Stimulated activated CD4-positive, alpha-beta T cell treated with anti-CD3 and anti-CD28 coated beads, Interleukin-2, amount 100 ng/mL, for 4 hours (primary cell): ENCODE data around the gene TBC1D3K.
"Not testable (repeated sequence)": the region's sequence is repeated elsewhere in the genome, so short reads cannot be mapped to it uniquely, and the experiment has no call there.

ENCODE experiments used
- DNase-seq: peaks from one replicate; pipeline ENCODE4 v3.0.0-alpha.2; 2020; ENCODE audit warnings: low read depth

The TBC1D3K gene

DNA sequence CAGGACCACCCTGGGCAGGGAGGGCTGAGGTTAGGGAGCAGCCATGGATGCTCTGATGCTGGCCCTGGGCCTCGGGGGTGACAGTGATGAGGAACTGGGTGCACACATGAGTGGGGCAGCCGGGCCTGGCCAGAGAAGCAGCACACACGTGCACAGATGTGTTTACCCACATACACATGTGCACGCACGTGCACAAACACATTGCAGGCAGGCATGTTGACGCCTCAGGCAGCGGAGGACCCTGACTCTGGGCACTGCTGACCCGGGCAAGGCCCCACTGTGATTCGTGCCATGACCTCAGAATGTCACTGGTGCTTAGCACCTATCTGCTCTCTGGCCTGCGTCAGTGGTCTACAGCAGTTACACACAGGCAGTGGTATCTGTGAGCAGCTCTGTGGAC, at the start of gene TBC1D3K:
Gene TBC1D3K, plus strand, starts transcription at position 301 of the 400 bp plus-strand sequence. CDS start 1,585 bp downstream, outside the sequence.
- DNase-seq: not testable (repeated sequence)

DNA sequence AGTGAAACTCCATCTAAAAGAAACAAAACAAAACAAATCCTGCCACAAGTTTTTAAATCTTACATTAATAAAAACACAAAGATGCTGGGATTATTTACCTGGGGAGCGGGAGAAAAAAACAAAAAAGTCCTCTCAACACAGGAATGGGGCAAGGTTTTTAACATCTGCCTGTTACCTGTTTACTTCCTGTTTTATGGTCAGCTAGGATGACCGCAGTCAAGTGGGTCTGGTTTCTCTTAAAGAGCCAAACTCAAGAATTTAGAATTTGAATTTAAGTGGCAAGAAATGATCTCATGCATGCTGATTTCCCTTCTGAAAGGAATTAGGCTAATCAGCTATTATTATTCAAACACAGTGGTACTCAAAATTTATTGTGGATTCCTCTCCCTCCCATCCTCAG, 39.7 kb upstream of the TBC1D3K start:
- no peak for DNase-seq

DNA sequence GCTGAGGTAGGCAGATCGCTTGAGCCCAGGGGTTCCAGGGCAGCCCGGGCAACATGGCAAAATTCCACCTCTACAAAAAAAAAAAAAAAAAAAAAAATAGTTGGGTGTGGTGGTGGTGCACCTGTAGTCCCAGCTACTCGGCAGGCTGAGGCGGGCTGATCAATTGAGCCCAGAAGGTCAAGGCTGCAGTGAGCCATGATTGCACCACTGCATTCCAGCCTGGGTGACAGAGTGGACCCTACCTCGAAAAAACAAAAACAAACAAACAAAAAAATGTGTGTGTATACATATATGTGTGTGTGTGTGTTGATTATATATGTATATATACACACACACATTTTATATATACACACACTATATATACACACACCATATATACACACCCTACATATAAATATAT, 39.1 kb upstream of the TBC1D3K start:
- DNase-seq: no peak

DNA sequence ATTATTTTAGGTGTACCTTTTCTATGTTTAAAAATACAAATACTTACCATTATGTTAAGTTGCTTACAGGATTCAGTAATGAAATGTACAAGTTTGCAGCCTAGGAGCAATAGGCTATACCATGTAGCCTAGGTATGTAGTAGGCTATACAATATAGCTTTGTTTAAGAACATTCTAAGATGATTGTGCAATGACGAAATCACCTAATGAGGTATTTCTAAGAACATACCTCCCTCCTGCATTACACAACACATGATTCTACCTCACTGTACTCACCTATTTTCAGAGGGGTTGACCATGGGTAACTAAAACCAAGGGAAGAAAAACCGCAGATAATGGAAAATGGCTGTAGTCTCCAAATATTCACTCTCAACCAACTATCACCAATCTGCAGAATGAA, 35.3 kb upstream of the TBC1D3K start:
- no peak for DNase-seq

DNA sequence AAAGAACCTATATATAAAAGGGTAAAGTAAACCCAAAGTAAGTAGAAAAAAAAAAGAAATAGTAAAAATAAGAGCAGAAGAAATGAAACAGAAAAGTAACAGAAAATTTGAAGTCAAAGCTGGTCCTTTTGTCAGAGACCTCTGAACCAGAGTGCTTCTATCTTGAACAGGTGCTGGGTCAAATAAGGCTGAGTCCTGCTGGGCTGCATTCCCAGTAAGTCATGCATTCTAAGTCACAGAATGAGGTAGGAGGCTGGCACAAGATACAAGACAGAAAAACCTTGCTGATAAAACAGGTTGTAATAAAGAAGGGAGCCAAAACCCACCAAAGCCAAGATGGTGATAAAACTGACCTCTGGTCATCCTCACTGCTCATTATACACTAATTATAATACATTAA, 27.3 kb upstream of the TBC1D3K start:
- not testable (repeated sequence) for DNase-seq
